ENCODE data around the gene ZNF621. TPM values are rescaled to one million over a fixed set of nuclear protein-coding genes. Genes with fewer than 3 reads are reported as not detected.
A peak's percentile ranks its signal among the peaks of the same experiment; 100 is the strongest.

ZNF621 gene
- total RNA-seq, result 12.3 and 14.7 TPM in 2 replicates
- polyA plus RNA-seq, result 5.9 and 8.6 TPM in 2 replicates

- no peaks in the 10 kb centered on the region for H3K9me2 ChIP-seq (replicated peaks; ENCODE audit: insufficient read depth)
- H2AFZ ChIP-seq, result peak within 1 kb of the TSS; percentile 96
- H3K4me3 ChIP-seq, result peak within 1 kb of the TSS; percentile 64
- peaks cover 4% of the 10 kb centered on the region for H3K4me1 ChIP-seq (ENCODE audit: insufficient read depth)
- no peaks in the 10 kb centered on the region for H4K20me1 ChIP-seq (ENCODE audit: insufficient read depth, poor library complexity, severe bottlenecking)
- H3K79me2 ChIP-seq, result peaks cover 32% of the 10 kb centered on the region
- TF ChIP-seq EZH2phosphoT487 (IDR thresholded peaks at IDR 0.05; ENCODE audit: low read depth, severe bottlenecking, unreplicated experiment), result no peak
- no peak for TF ChIP-seq EZH2 (IDR thresholded peaks at IDR 0.05; ENCODE audit: borderline replicate concordance)
- no peaks in the 10 kb centered on the region for H3K27me3 ChIP-seq
- H3K4me2 ChIP-seq, result peak within 1 kb of the TSS; percentile 87
- H3K36me3 ChIP-seq (replicated peaks; ENCODE audit: insufficient read depth, low read depth), result no peaks in the 10 kb centered on the region
- H3K27ac ChIP-seq, result peak within 1 kb of the TSS; percentile 96
- DNase-seq (ENCODE audit: low spot score), result peak; percentile 95
- no peaks in the 10 kb centered on the region for H3K9me3 ChIP-seq (ENCODE audit: low read depth)
- WGBS (ENCODE audit: low lambda C conversion rate, missing lambda C conversion rate), result under 1% methylated on average over 40 of the region's 59 CpGs
Measured at GRCh38 chr3:40524568-40525285, at the start of gene ZNF621. ZNF621 (plus strand) TSS chr3:40524960; CDS start chr3:40525841, 881 bp downstream.

DNA sequence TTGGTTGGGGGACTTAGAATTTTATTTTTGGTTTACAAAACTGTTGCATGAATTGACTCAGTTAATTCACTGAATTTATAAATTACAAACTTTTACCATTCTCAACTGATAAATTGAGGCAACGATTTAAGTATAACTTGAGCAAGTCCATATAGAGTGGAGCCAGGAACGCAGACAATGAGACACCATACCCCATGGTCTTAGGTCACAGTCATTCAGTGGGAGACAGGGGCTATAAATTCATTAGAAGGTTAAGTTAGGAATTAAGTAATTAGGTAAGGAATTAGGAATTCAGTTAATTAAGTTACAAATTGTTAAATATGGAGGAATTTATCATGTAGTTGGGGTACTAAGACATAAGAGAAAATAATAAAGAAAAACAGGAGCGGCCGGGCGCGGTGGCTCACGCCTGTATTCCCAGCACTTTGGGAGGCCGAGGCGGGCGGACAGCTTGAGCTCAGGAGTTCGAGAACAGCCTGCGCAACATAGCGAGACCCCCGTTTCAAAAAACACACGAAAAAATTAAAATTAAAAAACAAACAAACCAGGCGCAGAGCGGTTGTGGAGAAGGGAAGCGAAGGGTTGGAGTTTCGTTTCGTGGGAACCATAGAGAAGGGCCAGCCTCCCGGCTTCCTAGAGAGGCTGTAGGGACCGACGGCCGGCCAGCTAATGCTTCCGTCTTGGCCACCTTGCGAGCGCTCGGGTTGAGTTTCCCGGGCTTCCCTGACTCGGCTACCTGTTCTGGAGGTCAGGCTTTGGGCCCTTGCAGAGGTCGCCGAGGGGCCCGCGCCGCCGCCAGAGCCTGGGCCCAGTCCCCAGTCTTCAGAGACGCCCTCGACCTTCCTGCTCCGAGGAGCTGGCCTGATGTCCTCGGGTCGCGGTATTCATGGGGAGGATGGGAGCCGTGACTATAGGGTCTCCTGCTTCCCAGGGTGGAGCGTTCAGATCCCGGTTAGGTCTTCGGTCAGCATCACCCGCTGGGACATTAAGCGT is 48.0 kb upstream of the ZNF621 start, which contains the start of gene ZNF619:
Gene ZNF619 (plus strand): TSS at position 645 of the 993 bp plus-strand sequence. CDS start 858 bp downstream, outside the sequence.
- peak within 1 kb of the TSS; percentile 80 for H3K4me2 ChIP-seq
- no peaks in the 10 kb centered on the region for H3K27me3 ChIP-seq
- H3K4me3 ChIP-seq, result peak within 1 kb of the TSS; percentile 82
- DNase-seq (ENCODE audit: low spot score), result peak; percentile 83
- H4K20me1 ChIP-seq (ENCODE audit: insufficient read depth, poor library complexity, severe bottlenecking), result no peaks in the 10 kb centered on the region
- peak within 1 kb of the TSS; percentile 52 for H3K27ac ChIP-seq
- WGBS (ENCODE audit: low lambda C conversion rate, missing lambda C conversion rate), result 27% methylated on average over 48 of the region's 48 CpGs
- H3K9me3 ChIP-seq (ENCODE audit: low read depth), result no peaks in the 10 kb centered on the region
- no peak for TF ChIP-seq EZH2phosphoT487 (IDR thresholded peaks at IDR 0.05; ENCODE audit: low read depth, severe bottlenecking, unreplicated experiment)
- TF ChIP-seq CTCF (IDR thresholded peaks at IDR 0.05; ENCODE audit: poor library complexity), result no peak
- no peaks in the 10 kb centered on the region for H3K9me2 ChIP-seq (replicated peaks; ENCODE audit: insufficient read depth)
- H3K36me3 ChIP-seq (replicated peaks; ENCODE audit: insufficient read depth, low read depth), result no peaks in the 10 kb centered on the region
- H3K4me1 ChIP-seq (ENCODE audit: insufficient read depth), result peaks cover 4% of the 10 kb centered on the region
- peak within 1 kb of the TSS; percentile 97 for H2AFZ ChIP-seq
- no peaks in the 10 kb centered on the region for H3K79me2 ChIP-seq

- no peak for DNase-seq (ENCODE audit: low spot score)
- no peaks in the 10 kb centered on the region for H4K20me1 ChIP-seq (ENCODE audit: insufficient read depth, poor library complexity, severe bottlenecking)
- no peaks in the 10 kb centered on the region for H3K9me3 ChIP-seq (ENCODE audit: low read depth)
- peaks cover 4% of the 10 kb centered on the region for H3K4me1 ChIP-seq (ENCODE audit: insufficient read depth)
- H3K4me2 ChIP-seq, result peak overlapping the region; percentile 80
- peak overlapping the region; percentile 82 for H3K4me3 ChIP-seq
- WGBS (ENCODE audit: low lambda C conversion rate, missing lambda C conversion rate), result 74% methylated on average over 4 of the region's 4 CpGs
- no peaks in the 10 kb centered on the region for H3K27me3 ChIP-seq
- H3K9me2 ChIP-seq (replicated peaks; ENCODE audit: insufficient read depth), result no peaks in the 10 kb centered on the region
- H3K27ac ChIP-seq, result no peak overlapping the region
- H3K79me2 ChIP-seq, result no peaks in the 10 kb centered on the region
- H3K36me3 ChIP-seq (replicated peaks; ENCODE audit: insufficient read depth, low read depth), result no peaks in the 10 kb centered on the region
- TF ChIP-seq CTCF (IDR thresholded peaks at IDR 0.05; ENCODE audit: poor library complexity) (no peak), EZH2 (IDR thresholded peaks at IDR 0.05; ENCODE audit: borderline replicate concordance) (no peak)
- peak overlapping the region; percentile 97 for H2AFZ ChIP-seq
Measured at GRCh38 chr3:40477666-40478065, 47.1 kb upstream of the ZNF621 start.

Data from hepatocyte (in vitro differentiated cells).